ENCODE results near the gene KDM4C. TPM values are rescaled to one million over a fixed set of nuclear protein-coding genes. Genes with fewer than 3 reads are reported as not detected.

KDM4C gene
- total RNA-seq, 1 experiment from 2014 or later: 16.8 TPM

- TF ChIP-seq ZNF274 (IDR thresholded peaks at IDR 0.05; ENCODE audit: low read depth, low read length): no peak
Observed at GRCh38 chr9:6873857-6874256, 116.1 kb downstream of the KDM4C start (continued).

GRCh38 chr9:6876195-6876894 is 118.6 kb downstream of the KDM4C start:
- BruUV-seq (replicated peaks): no TSS peak
- H4K20me1 ChIP-seq (ENCODE audit: insufficient read depth): no peaks in the 10 kb centered on the region
- H3K27me3 ChIP-seq (ENCODE audit: insufficient read depth, low read length): no peaks in the 10 kb centered on the region
- DNase-seq (ENCODE audit: low read depth, low spot score) (no peak), ATAC-seq (no peak)
- intact Hi-C loops (cut with micrococcal nuclease): no loop called here
- no peaks in the 10 kb centered on the region for H3K79me2 ChIP-seq (ENCODE audit: insufficient read depth, low read length)
- H3K9me2 ChIP-seq (ENCODE audit: insufficient read depth): no peaks in the 10 kb centered on the region
- no peak for TF ChIP-seq RAD21 (IDR thresholded peaks at IDR 0.05; ENCODE audit: low read depth)
- no peak for TF ChIP-seq SRF (IDR thresholded peaks at IDR 0.05; ENCODE audit: low read depth)
- no peak for TF ChIP-seq CBX3 (IDR thresholded peaks at IDR 0.05; ENCODE audit: low read depth)
- TF ChIP-seq, protein P1, sequence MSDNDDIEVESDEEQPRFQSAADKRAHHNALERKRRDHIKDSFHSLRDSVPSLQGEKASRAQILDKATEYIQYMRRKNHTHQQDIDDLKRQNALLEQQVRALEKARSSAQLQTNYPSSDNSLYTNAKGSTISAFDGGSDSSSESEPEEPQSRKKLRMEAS (IDR thresholded peaks at IDR 0.05): no peak
- TF ChIP-seq YY1 (IDR thresholded peaks at IDR 0.05; ENCODE audit: extremely low read depth, insufficient replicate concordance, low read depth, low read length): no peak
- no peak for TF ChIP-seq JUND (IDR thresholded peaks at IDR 0.05)
- no peak for TF ChIP-seq CEBPB (IDR thresholded peaks at IDR 0.05; ENCODE audit: low read depth)
- TF ChIP-seq, protein P2, sequence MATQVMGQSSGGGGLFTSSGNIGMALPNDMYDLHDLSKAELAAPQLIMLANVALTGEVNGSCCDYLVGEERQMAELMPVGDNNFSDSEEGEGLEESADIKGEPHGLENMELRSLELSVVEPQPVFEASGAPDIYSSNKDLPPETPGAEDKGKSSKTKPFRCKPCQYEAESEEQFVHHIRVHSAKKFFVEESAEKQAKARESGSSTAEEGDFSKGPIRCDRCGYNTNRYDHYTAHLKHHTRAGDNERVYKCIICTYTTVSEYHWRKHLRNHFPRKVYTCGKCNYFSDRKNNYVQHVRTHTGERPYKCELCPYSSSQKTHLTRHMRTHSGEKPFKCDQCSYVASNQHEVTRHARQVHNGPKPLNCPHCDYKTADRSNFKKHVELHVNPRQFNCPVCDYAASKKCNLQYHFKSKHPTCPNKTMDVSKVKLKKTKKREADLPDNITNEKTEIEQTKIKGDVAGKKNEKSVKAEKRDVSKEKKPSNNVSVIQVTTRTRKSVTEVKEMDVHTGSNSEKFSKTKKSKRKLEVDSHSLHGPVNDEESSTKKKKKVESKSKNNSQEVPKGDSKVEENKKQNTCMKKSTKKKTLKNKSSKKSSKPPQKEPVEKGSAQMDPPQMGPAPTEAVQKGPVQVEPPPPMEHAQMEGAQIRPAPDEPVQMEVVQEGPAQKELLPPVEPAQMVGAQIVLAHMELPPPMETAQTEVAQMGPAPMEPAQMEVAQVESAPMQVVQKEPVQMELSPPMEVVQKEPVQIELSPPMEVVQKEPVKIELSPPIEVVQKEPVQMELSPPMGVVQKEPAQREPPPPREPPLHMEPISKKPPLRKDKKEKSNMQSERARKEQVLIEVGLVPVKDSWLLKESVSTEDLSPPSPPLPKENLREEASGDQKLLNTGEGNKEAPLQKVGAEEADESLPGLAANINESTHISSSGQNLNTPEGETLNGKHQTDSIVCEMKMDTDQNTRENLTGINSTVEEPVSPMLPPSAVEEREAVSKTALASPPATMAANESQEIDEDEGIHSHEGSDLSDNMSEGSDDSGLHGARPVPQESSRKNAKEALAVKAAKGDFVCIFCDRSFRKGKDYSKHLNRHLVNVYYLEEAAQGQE (IDR thresholded peaks at IDR 0.05; ENCODE audit: low read depth): no peak
- TF ChIP-seq POLR2A (IDR thresholded peaks at IDR 0.05; ENCODE audit: borderline replicate concordance, extremely low read depth, insufficient read depth, insufficient read length): no peak
- no peak for TF ChIP-seq SP1 (IDR thresholded peaks at IDR 0.05; ENCODE audit: low read depth)
- TF ChIP-seq POLR2AphosphoS5 (IDR thresholded peaks at IDR 0.05; ENCODE audit: low read depth, low read length): no peak
- no peak for TF ChIP-seq EZH2 (IDR thresholded peaks at IDR 0.05)
- TF ChIP-seq, protein P3, sequence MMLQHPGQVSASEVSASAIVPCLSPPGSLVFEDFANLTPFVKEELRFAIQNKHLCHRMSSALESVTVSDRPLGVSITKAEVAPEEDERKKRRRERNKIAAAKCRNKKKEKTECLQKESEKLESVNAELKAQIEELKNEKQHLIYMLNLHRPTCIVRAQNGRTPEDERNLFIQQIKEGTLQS (IDR thresholded peaks at IDR 0.05): no peak
- ChIA-PET POLR2A (no interaction called here), RAD21 (ENCODE audit: low non-redundant PET in 1 of 2, low total read pairs in 2 of 2, uncharacterized antibody in 2 of 2, unreplicated experiment in 2 of 2) (no interaction called here), CTCF (no interaction called here)
- H2AFZ ChIP-seq (ENCODE audit: low read depth, low read length, poor library complexity, severe bottlenecking): no peak overlapping the region
- H3K27ac ChIP-seq (ENCODE audit: low read depth, low read length): no peak overlapping the region
- H3K4me2 ChIP-seq (ENCODE audit: low read length): no peak overlapping the region
- H3K4me1 ChIP-seq (ENCODE audit: control insufficient read depth in 1 of 2, insufficient read depth in 2 of 2, low read length in 2 of 2): no peaks in the 10 kb centered on the region
- H3K9ac ChIP-seq (ENCODE audit: low read length): no peak overlapping the region
- H3K9me3 ChIP-seq (ENCODE audit: control insufficient read depth in 1 of 2, insufficient read depth in 1 of 2, low read depth in 1 of 2, low read length in 2 of 2): no peaks in the 10 kb centered on the region
- H3K36me3 ChIP-seq (ENCODE audit: control insufficient read depth in 1 of 2, insufficient read depth in 2 of 2, low read length in 2 of 2): no peaks in the 10 kb centered on the region
- no peak overlapping the region for H3K4me3 ChIP-seq (replicated peaks in 1 of 2; ENCODE audit: low read depth in 1 of 2, low read length in 2 of 2)
